ENCODE results near the gene DMXL1.

The DMXL1 gene

DNA sequence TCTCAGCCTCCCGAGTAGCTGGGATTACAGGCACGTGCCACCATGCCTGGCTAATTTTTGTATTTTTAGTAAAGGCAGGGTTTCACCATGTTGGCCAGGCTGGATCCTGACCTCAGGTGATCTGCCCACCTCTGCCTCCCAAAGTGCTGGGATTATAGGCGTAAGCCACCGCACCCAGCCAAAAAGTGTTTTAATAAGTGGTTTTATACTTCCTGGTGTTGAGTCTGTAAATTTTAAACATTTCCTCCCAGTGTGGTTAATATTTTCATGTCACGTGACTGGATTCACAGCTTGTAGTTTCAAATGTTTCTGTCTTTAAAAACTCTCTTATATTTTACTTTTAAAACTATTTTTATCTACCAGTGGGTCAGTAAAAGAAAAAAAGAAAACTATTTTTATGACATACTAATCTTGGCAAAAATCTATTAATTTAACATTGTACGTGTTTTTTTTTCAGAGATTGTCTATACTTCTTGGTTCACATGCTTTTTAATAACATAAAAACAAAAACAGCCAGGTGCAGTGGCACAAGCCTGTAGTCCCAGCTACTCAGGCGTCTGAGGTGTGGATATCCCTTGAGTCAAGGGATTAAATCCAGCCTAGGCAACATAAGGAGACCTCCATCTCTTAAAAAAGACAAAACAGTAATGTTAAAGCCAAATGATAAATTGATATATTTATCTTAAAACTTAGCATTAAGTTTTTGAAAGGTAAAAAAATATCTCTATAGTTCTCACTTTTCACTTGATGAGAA lies 117.1 kb downstream of the DMXL1 start:
- no peaks in the 10 kb centered on the region for H3K9me3 ChIP-seq (ENCODE audit: control insufficient read depth in 5 of 5, low read length in 5 of 5)
- no peaks in the 10 kb centered on the region for H3K4me1 ChIP-seq (ENCODE audit: control insufficient read depth in 5 of 5, insufficient read depth in 5 of 5, low read length in 5 of 5)
- H3K9ac ChIP-seq (ENCODE audit: low read length in 5 of 5) = no peak overlapping the region
- no peaks in the 10 kb centered on the region for H3K27me3 ChIP-seq (ENCODE audit: control insufficient read depth in 5 of 5, insufficient read depth in 4 of 5, low read length in 5 of 5)
- peaks cover 9 to 34% (median 15%) of the 10 kb centered on the region in 5 donors for H3K36me3 ChIP-seq (ENCODE audit: control insufficient read depth in 5 of 5, insufficient read depth in 5 of 5, low read length in 5 of 5)
- H3K4me3 ChIP-seq (ENCODE audit: low read depth in 1 of 5, low read length in 5 of 5) = no peak overlapping the region
- H3K27ac ChIP-seq (ENCODE audit: low read depth, low read length) = no peak overlapping the region

DNA sequence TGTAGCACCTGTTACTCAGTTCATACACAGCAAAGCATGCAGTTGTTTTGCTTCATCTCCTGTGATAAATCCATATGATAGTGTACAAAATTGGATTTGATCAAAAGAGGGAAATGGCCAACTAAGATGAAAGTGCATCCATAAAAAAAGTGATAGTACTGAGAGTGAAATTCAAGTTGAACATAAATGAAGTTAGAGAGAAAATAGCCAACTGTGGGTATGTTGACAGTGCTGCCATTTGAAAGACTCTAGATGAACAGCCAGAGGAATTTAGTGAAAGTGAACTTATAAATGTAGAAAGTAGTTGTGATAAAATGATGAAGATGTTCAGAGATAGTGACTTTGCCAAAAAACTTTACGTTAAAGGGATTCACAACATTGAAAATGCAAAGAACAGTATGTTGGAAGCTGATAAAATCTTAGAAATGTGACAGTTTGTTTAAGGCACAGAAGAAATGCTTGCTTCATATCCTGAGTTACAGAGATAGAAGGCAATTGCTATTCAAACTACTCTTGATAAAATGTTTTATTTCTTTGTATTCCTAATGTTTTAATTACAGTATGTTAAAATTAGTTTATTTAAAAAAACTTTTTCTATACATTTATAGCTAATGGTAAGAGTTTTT lies 119.7 kb downstream of the DMXL1 start:
- Histone ChIP-seq H3K27ac (ENCODE audit: low read depth, low read length) (no peak overlapping the region), H3K36me3 (ENCODE audit: control insufficient read depth in 5 of 5, insufficient read depth in 5 of 5, low read length in 5 of 5) (peaks cover 11 to 45% (median 22%) of the 10 kb centered on the region in 5 donors), H3K4me3 (ENCODE audit: low read depth in 1 of 5, low read length in 5 of 5) (no peak overlapping the region), H3K4me1 (ENCODE audit: control insufficient read depth in 5 of 5, insufficient read depth in 5 of 5, low read length in 5 of 5) (no peaks in the 10 kb centered on the region), H3K9me3 (ENCODE audit: control insufficient read depth in 5 of 5, low read length in 5 of 5) (no peaks in the 10 kb centered on the region), H3K27me3 (ENCODE audit: control insufficient read depth in 5 of 5, insufficient read depth in 4 of 5, low read length in 5 of 5) (no peaks in the 10 kb centered on the region), H3K9ac (ENCODE audit: low read length in 5 of 5) (no peak overlapping the region)

DNA sequence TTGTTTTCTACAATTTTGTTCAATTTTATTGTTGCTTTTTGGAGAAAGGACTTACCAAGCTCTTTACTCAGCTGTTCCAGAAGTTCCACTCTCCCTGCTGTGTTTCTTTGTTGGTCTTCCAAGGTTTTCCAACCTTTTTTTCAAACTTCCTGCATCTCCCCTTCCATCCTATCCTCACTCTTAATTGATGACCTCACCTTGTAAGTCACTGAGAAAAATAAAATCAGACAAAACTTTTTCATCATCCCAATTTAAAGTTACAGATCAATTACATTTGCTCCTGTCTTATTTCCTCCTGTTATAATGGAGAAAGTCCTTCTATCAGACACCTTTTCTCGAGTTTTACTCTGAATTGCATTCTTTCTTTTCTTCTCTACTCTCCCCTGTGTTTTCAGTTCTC lies 121.1 kb downstream of the DMXL1 start:
- Histone ChIP-seq H3K36me3 (ENCODE audit: control insufficient read depth in 5 of 5, insufficient read depth in 5 of 5, low read length in 5 of 5) (peaks cover 16 to 58% (median 22%) of the 10 kb centered on the region in 5 donors), H3K4me1 (ENCODE audit: control insufficient read depth in 5 of 5, insufficient read depth in 5 of 5, low read length in 5 of 5) (no peaks in the 10 kb centered on the region), H3K4me3 (ENCODE audit: low read depth in 1 of 5, low read length in 5 of 5) (no peak overlapping the region), H3K27me3 (ENCODE audit: control insufficient read depth in 5 of 5, insufficient read depth in 4 of 5, low read length in 5 of 5) (no peaks in the 10 kb centered on the region), H3K9me3 (ENCODE audit: control insufficient read depth in 5 of 5, low read length in 5 of 5) (no peaks in the 10 kb centered on the region), H3K9ac (ENCODE audit: low read length in 5 of 5) (no peak overlapping the region), H3K27ac (ENCODE audit: low read depth, low read length) (no peak overlapping the region)

DNA sequence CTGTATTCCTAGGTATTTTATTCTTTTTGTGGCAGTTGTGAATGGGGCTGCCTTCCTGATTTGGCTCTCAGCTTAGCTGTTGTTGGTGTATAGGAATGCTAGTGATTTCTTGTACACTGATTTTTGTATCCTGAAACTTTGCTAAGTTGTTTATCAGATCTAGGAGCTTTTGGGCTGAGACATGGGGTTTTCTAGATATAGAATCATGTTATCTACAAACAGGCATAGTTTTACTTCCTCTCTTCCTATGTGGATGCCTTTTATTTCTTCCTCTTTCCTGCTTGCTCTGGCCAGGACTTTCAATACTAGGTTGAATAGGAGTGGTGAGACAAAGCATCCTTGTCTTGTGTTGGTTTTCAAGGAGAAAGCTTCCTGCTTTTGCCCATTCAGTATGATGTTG lies 129.9 kb downstream of the DMXL1 start:
- Histone ChIP-seq H3K27me3 (ENCODE audit: control insufficient read depth in 5 of 5, insufficient read depth in 4 of 5, low read length in 5 of 5) (no peaks in the 10 kb centered on the region), H3K27ac (ENCODE audit: low read depth, low read length) (no peak overlapping the region), H3K36me3 (ENCODE audit: control insufficient read depth in 5 of 5, insufficient read depth in 5 of 5, low read length in 5 of 5) (peaks cover 22 to 64% (median 33%) of the 10 kb centered on the region in 5 donors), H3K9me3 (ENCODE audit: control insufficient read depth in 5 of 5, low read length in 5 of 5) (peaks cover 0 to 10% (median 2%) of the 10 kb centered on the region in 5 donors), H3K4me3 (ENCODE audit: low read depth in 1 of 5, low read length in 5 of 5) (no peak overlapping the region), H3K4me1 (ENCODE audit: control insufficient read depth in 5 of 5, insufficient read depth in 5 of 5, low read length in 5 of 5) (peaks cover 0 to 3% (median 0%) of the 10 kb centered on the region in 5 donors), H3K9ac (ENCODE audit: low read length in 5 of 5) (no peak overlapping the region)

DNA sequence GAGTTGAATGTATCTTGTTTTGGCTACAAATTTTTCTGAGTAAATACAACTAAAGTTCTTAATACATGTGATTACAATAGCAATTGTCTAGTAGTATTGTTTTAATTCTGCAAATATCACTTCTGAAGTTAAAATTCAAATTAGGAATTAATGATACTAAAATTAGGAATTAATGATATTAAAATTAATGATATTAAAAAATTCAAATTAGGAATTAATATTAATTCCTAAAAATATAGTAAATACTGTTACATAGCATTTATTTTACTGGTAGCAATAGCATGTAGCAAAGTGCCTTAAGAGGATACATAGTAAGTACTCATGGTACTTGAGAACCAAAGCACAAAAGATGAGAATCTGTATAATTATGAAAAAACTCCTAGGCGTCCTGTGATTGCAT lies 136.2 kb downstream of the DMXL1 start:
- Histone ChIP-seq H3K9me3 (ENCODE audit: control insufficient read depth in 5 of 5, low read length in 5 of 5) (peaks cover 0 to 2% (median 1%) of the 10 kb centered on the region in 5 donors), H3K27me3 (ENCODE audit: control insufficient read depth in 5 of 5, insufficient read depth in 4 of 5, low read length in 5 of 5) (no peaks in the 10 kb centered on the region), H3K9ac (ENCODE audit: low read length in 5 of 5) (no peak overlapping the region)

DNA sequence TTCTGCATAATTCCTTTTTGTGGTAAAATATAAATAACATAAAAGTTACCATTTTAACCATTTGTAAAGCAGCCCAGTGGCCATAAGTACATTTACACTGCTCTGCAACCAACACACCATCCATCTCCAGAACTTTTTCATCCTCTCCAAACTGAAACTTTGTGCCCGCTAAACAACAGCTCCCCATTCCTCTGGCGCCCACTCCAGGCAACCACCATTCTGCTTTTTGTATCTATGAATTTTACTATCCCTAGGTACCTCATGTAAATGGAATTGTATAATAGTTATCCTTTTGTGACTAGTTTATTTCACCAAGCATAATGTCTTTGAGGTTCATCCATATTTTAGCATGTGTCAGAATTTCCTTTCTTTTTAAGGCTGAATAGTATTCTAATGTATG lies 141.1 kb downstream of the DMXL1 start:
- H3K4me3 ChIP-seq (ENCODE audit: low read depth in 1 of 5, low read length in 5 of 5) = no peak overlapping the region
- H3K4me1 ChIP-seq (ENCODE audit: control insufficient read depth in 5 of 5, insufficient read depth in 5 of 5, low read length in 5 of 5) = no peaks in the 10 kb centered on the region
- no peaks in the 10 kb centered on the region for H3K9me3 ChIP-seq (ENCODE audit: control insufficient read depth in 5 of 5, low read length in 5 of 5)
- H3K27me3 ChIP-seq (ENCODE audit: control insufficient read depth in 5 of 5, insufficient read depth in 4 of 5, low read length in 5 of 5) = no peaks in the 10 kb centered on the region
- H3K27ac ChIP-seq (ENCODE audit: low read depth, low read length) = no peak overlapping the region
- H3K36me3 ChIP-seq (ENCODE audit: control insufficient read depth in 5 of 5, insufficient read depth in 5 of 5, low read length in 5 of 5) = peaks cover 0 to 12% (median 6%) of the 10 kb centered on the region in 5 donors
- H3K9ac ChIP-seq (ENCODE audit: low read length in 5 of 5) = no peak overlapping the region

More for the DNA sequence above, 136.2 kb downstream of the DMXL1 start:
- Histone ChIP-seq H3K4me3 (ENCODE audit: low read depth in 1 of 5, low read length in 5 of 5) (no peak overlapping the region), H3K27ac (ENCODE audit: low read depth, low read length) (no peak overlapping the region), H3K4me1 (ENCODE audit: control insufficient read depth in 5 of 5, insufficient read depth in 5 of 5, low read length in 5 of 5) (no peaks in the 10 kb centered on the region), H3K36me3 (ENCODE audit: control insufficient read depth in 5 of 5, insufficient read depth in 5 of 5, low read length in 5 of 5) (peaks cover 0 to 22% (median 15%) of the 10 kb centered on the region in 5 donors)

DNA sequence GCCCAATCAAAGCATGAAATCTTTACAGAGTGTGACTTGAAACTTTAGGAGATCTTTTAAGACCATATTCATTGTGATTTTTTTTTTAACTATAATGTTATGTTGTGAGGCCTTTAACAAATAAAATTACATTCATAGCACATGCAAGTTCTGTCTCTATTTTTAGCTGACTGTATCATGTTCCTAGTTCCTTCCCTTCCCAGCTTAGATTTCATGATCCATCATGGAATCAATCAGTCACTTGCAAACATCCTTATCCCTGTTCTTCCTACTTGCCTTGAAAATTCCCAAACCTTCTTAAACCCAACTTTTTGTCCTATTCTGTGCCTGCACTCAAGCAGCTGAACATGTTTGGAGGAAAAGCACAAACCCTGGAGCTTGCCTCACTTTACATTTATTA lies 141.8 kb downstream of the DMXL1 start:
- Histone ChIP-seq H3K4me1 (ENCODE audit: control insufficient read depth in 5 of 5, insufficient read depth in 5 of 5, low read length in 5 of 5) (no peaks in the 10 kb centered on the region), H3K27ac (ENCODE audit: low read depth, low read length) (no peak overlapping the region), H3K36me3 (ENCODE audit: control insufficient read depth in 5 of 5, insufficient read depth in 5 of 5, low read length in 5 of 5) (peaks cover 0 to 17% (median 6%) of the 10 kb centered on the region in 5 donors), H3K27me3 (ENCODE audit: control insufficient read depth in 5 of 5, insufficient read depth in 4 of 5, low read length in 5 of 5) (no peaks in the 10 kb centered on the region), H3K4me3 (ENCODE audit: low read depth in 1 of 5, low read length in 5 of 5) (no peak overlapping the region), H3K9me3 (ENCODE audit: control insufficient read depth in 5 of 5, low read length in 5 of 5) (no peaks in the 10 kb centered on the region), H3K9ac (ENCODE audit: low read length in 5 of 5) (no peak overlapping the region)

DNA sequence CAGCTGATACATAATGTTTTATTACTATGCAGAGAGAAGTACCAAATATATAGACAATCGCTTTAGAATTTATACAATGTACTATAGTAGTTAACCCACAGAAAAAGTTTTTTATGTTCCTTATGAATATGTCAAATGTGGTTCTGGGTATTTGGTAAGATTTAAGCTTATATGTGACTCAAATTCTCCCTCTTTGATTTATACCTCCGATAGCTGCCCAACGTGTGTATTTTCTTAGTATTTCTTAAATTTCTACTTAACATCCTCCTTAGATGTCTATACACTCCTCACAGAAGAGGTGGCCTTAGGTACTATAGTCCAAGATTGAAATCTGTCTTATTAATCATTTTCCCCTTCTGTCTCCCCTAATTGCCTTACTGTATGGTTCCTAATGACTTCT lies 146.3 kb downstream of the DMXL1 start:
- Histone ChIP-seq H3K27ac (ENCODE audit: low read depth, low read length) (no peak overlapping the region), H3K9me3 (ENCODE audit: control insufficient read depth in 5 of 5, low read length in 5 of 5) (no peaks in the 10 kb centered on the region), H3K9ac (ENCODE audit: low read length in 5 of 5) (no peak overlapping the region), H3K27me3 (ENCODE audit: control insufficient read depth in 5 of 5, insufficient read depth in 4 of 5, low read length in 5 of 5) (no peaks in the 10 kb centered on the region), H3K4me1 (ENCODE audit: control insufficient read depth in 5 of 5, insufficient read depth in 5 of 5, low read length in 5 of 5) (no peaks in the 10 kb centered on the region), H3K4me3 (ENCODE audit: low read depth in 1 of 5, low read length in 5 of 5) (no peak overlapping the region), H3K36me3 (ENCODE audit: control insufficient read depth in 5 of 5, insufficient read depth in 5 of 5, low read length in 5 of 5) (peaks cover 2 to 24% (median 21%) of the 10 kb centered on the region in 5 donors)

DNA sequence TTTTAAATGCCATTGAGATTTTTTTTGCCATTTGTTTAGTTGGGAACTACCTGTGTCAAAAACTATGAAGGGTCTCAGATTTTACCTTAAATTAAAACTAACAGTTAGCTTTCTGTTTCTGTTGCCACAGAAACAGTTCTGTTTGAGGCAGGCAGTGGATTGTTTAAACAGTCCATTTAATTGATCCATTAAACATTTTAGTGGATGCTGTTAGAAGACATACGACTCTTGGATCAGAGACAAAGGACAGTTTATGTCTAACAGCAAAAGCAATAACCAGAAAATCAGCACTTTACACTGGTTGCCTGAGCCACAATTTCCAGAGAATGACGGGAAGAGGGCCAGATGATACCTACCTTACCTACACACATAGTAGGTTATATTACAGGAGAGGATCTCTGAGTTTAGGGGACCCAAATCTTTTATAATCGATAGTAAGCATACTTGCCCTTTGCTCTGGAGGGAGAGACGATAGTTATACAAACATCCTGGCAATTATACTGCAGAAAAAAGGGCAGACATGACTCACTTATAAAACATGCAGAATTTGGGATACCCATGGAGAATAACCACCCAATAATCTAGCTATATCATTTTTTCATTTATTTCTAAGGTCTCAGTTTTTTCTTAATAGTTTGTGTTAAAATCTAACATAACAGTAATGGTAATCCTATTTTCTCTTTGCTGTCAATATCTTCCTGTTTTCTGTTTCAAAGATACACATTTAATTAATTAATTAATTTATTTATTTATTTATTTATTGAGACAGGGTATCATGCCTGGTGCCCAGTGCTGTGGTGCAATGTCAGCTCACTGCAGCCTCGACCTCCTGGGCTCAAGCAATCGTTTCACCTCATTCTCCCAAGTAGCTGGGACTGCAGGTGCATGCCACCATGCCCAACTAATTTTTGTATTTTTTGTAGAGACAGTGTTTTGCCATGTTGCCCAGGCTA lies 148.2 kb downstream of the DMXL1 start:
- H3K4me3 ChIP-seq (ENCODE audit: low read depth in 1 of 5, low read length in 5 of 5) = no peak overlapping the region
- peaks cover 2 to 27% (median 22%) of the 10 kb centered on the region in 5 donors for H3K36me3 ChIP-seq (ENCODE audit: control insufficient read depth in 5 of 5, insufficient read depth in 5 of 5, low read length in 5 of 5)
- H3K9ac ChIP-seq (ENCODE audit: low read length in 5 of 5) = no peak overlapping the region
- no peaks in the 10 kb centered on the region for H3K27me3 ChIP-seq (ENCODE audit: control insufficient read depth in 5 of 5, insufficient read depth in 4 of 5, low read length in 5 of 5)
- H3K27ac ChIP-seq (ENCODE audit: low read depth, low read length) = no peak overlapping the region
- no peaks in the 10 kb centered on the region for H3K9me3 ChIP-seq (ENCODE audit: control insufficient read depth in 5 of 5, low read length in 5 of 5)
- no peaks in the 10 kb centered on the region for H3K4me1 ChIP-seq (ENCODE audit: control insufficient read depth in 5 of 5, insufficient read depth in 5 of 5, low read length in 5 of 5)
